Stimulated activated CD4-positive, alpha-beta T cell treated with anti-CD3 and anti-CD28 coated beads, Interleukin-2, amount 100 ng/mL, for 4 hours (primary cell): ENCODE measurements around the gene ARHGAP45.
A peak's percentile ranks its signal among the peaks of the same experiment; 100 is the strongest.
"Not testable (repeated sequence)": the region's sequence is repeated elsewhere in the genome, so short reads cannot be mapped to it uniquely, and the experiment has no call there.

Experiments used
- DNase-seq: peaks from one replicate; pipeline ENCODE4 v3.0.0-alpha.2; 2020; ENCODE audit warnings: low read depth

The ARHGAP45 gene

DNA sequence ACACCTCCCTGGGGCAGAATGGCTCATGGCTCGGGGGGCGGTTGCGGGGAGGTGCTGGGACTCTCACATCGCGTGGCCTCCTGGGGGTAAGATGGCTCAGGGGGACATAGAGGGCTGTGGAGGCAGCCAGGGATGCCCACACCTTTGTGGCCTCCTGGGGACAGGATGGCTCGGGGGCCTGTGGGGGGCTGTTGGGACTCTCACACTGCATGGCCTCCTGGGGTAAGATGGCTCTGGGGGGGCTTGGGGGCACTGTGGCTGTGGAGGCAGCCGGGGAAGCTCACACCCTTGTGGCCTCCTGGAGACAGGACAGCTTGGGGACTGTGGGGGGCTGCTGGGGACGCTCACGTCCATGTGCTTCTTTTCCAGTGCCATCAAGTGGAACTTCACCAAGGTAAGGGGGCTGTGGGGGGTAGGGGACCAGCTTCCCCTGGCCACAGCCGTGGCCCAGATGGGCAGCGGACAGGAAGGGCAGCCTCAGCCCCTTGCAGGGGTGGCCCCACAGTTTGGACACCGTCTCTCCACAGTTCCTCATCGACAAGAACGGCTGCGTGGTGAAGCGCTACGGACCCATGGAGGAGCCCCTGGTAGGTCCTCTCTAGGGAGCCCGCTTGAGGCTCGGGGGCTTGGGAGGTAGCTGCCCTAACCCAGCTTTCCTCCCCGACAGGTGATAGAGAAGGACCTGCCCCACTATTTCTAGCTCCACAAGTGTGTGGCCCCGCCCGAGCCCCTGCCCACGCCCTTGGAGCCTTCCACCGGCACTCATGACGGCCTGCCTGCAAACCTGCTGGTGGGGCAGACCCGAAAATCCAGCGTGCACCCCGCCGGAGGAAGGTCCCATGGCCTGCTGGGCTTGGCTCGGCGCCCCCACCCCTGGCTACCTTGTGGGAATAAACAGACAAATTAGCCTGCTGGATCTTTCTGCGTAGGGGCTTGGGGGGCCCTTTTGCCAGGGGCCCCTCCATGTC is 39.2 kb downstream of the ARHGAP45 start:
- no peak for DNase-seq

GRCh38 chr19:1106841-1107660 is 40.1 kb downstream of the ARHGAP45 start:
- DNase-seq, result no peak

GRCh38 chr19:1107661-1108261 is 40.8 kb downstream of the ARHGAP45 start:
- no peak for DNase-seq

DNA sequence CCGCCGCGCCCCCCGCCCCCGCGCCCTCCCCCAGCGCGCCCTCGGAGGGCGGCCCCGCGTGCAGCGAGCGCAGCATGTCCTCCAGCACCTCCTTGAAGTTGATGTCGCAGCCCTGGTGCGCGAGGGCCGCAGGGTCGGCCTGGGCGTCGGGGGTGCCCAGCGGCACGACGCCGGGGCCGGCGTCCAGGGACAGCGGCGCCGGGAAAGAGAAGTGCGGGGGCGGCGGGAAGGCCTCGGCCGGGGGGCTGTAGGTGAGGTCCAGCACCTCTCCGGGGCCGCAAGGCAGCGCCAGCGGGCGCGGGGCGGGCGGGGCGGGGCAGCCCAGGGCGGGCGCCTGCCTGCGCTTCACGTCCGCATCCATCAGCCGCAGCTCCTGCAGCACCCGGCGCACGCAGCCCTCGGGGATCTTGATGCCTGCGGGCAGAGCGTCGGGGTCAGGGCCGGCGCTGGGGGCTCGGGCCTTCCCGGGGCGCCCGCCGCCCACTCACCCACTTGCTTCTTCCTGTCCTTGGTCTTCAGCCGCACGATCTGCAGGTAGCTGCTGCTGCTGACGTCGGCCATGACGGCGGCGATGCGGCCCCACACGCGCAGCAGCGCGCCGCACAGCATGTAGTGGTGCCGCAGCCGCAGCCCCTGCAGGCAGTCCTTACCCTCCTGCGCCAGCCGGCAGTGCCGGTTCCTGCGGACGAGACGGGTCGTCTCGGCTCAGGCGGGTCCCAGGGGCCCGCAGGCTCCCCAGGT is 41.5 kb downstream of the ARHGAP45 start:
- DNase-seq, result no peak

- DNase-seq, result no peak
These were observed 42.1 kb downstream of the ARHGAP45 start for GRCh38 chr19:1109032-1109551.

GRCh38 chr19:1109697-1110671 is 43.0 kb downstream of the ARHGAP45 start:
- no peak for DNase-seq

DNA sequence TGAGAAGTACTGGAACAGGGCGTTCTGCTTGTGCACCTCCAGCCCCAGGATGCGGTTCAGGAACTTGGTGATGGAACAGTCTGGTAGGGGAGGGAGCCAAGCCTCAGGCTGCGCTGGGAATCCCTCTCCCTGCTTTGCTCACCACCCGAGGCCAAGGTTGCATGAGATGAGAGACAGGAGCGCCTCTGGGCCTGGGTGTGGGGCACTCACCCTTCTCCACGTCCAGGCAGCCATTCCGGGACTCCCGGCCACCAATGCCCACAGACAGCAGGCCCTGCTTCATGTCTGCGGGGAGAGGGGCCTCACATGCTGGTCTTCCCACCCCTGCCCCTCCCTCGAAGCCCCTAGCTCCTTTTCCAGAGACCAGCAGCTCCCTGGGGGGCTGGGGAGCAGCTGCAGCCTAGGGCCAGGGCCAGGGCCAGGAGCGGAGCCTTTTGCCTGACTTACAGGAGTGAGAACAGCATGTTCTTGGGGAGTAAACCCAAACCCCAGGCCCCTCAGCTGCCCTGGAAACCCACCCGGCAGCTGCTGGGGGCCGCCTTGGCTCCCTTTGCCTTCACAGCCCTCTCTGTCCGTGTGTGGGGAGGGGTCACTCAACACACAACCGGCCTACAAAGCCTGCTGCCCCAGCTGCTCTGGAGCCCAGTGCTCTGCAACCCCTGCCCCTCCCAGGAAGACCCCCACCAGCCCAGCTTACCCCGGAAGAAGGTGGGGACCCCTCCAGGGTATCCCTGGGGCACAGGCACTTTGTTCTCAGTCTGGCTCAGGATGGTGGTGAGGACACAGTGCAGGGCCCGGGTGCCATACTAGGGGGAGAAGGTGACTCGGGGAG is 44.1 kb downstream of the ARHGAP45 start:
- DNase-seq, result no peak

GRCh38 chr19:1111641-1112267 is 44.8 kb downstream of the ARHGAP45 start:
- DNase-seq, result no peak

DNA sequence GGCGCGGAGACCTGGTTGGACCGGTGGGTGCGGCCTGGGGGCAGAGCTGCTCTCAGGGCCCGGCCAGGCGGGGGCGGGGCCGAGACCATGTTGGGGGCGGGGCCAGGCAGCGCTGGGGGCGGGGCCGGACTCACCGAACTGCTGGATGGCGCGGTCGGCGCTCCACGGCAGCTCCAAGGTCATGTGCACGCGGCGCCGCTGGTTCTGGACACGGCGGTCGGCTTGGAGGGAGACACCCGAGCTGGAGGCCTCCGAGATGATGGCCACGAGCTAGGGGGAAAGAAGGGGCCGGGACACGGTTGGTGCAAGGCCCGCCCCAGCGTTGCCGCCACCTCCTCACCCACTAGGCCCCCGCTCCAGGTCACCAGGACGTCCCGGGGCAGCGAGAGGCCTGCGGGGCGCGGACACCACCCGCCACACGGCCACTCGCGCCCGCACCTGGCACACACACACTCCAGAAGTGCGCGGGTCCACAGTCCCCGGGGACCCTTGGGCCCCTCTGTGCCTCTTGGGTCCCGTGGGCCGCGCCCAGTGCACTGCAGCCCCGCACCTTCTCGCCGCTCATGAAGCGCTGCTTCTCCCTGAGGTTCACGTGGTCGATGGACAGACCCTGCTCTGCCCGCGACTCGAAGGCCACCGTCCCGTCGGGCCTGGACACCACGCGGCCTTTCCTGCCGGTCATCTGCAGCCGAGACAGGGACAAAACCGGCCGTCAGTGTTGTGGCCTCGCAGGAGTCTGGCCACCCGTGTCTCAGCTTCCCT is 45.5 kb downstream of the ARHGAP45 start:
- DNase-seq, result no peak

- peak; percentile 74 for DNase-seq
These were observed 46.3 kb downstream of the ARHGAP45 start for GRCh38 chr19:1113030-1113985.

DNA sequence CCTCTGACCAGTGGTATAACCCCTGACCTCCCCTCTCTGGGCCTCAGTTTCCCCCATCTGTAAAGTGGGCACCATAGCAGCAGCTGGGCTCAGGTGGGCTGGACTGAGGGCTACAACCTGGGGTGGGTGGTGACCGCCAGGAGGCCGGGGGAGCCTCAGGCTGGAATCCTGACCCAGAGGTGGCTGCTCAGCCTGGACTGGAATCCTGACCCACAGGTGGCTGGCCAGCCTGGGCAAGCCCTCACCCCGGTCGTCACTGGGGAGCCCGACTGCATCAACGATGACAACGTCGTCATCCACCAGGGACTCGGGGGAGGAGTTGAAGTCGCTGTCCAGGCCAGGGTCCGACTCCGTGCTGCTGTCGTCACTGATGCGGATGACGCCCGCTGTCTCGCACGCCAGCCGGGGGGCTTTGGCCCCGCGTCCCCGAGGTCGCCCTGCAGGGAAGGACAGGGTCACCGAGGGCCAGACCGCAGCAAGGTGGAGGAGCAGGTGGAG is 47.1 kb downstream of the ARHGAP45 start:
- no peak for DNase-seq

- DNase-seq, result not testable (repeated sequence)
These were observed 47.8 kb downstream of the ARHGAP45 start for GRCh38 chr19:1114728-1115127.

DNA sequence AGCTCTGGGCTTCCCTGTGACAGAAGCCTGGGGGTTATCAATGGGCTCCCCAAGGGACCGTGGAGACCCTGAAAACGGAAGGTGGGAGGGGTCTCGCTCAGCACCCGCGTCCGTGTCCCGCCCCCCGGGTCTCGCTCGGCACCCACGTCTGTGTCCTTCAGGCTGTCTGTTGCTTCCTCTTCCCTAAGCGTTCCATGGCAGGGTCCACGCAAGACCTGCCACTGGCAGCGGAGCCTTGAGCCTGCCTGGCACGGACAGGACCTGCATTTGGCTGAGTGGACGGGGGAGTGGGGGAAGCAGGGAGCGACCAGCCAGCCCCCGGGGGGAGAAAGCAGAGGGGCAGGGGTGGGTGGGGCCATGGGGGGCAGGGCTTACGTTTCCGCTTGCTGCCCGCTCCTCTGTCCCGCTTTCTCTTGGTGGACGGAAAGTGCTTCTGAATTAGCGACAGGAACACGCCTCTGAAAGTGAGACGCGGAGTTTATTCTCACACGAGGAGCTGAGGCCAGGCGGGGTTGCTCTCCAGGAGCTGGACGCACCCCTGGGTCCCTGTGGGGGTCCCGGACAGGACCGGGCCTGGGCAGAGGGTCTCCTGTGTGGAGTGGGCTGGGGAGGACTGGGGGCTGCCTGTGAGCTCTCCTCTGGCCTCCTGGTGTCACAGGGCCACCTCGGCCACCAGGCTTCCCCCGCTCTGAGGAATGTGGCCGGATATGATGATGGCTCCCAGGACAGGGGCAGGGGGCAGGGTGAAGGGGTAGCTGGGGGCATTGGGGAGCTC is 48.9 kb downstream of the ARHGAP45 start:
- DNase-seq, result no peak

GRCh38 chr19:1116726-1117581 is 50.0 kb downstream of the ARHGAP45 start:
- DNase-seq, result no peak

DNA sequence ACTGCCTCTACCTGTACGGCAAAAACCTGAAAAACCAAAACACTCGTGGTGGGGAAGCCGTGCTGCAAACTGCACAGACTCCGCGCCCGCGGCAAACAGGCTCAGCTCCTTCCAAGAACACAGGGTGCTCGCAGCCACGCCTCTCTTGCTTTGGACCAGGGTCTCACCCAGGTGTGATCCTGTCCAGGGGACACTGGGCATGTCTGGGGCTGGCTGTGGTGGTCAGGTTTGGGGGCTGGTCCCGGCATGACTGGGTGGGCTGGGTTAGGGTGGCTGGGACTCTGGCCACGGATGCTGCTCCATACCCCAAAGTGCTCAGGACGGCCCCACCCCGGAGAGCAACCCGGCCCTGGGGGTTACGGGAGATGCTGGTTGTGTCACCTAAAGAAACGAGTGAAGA is 50.7 kb downstream of the ARHGAP45 start:
- no peak for DNase-seq
